ENCODE data around the gene GRM5. TPM values are rescaled to one million over a fixed set of nuclear protein-coding genes. Genes with fewer than 3 reads are reported as not detected.
A peak's percentile ranks its signal among the peaks of the same experiment; 100 is the strongest.
"Not testable (repeated sequence)": the region's sequence is repeated elsewhere in the genome, so short reads cannot be mapped to it uniquely, and the experiment has no call there.

The GRM5 gene
- total RNA-seq, 1 experiment from 2014 or later, result not detected

DNA sequence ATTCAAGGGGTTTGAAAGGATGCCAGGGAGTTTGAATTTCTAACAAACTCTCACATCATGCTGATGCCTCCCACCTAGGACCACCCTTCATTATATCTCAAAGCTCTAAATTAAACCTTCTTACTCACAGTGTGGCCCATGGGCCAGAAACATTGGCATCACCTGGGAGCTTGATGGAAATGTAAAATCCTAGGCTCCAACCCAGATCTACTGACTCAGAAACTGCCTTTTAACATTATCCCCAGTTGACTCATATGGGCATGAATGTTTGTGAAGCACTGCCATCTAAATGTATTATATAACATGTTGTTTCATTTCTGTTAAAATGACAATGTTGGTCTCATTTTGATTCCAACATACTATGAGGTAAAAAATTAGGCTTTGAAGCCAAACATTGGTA, 90.3 kb downstream of the GRM5 start:
- DNase-seq (ENCODE audit: low spot score), result not testable (repeated sequence)

GRCh38 chr11:88972210-88972609, 93.6 kb downstream of the GRM5 start:
- no peak for DNase-seq (ENCODE audit: low spot score)

- DNase-seq (ENCODE audit: low spot score), result not testable (repeated sequence)
Measured at GRCh38 chr11:88961621-88962020, 104.2 kb downstream of the GRM5 start.

DNA sequence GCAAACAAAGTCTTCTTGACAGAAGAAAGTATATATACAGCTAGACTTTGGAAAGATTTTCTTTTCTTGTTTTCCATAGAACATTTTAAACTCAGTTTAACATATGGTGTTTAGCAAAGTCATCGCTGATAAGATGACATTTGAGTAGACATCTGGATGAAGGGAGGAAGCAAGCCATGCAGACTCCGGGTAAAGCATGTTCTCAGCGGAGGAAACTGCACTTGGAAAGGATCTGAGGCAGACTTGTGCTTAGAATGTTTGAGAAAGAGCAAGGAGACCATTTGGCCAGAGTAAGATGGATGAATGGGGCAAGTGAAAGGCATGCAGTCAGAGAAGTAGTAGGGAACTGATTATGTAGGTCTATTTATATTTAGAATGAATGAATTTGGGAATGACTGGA, 105.9 kb downstream of the GRM5 start:
- DNase-seq (ENCODE audit: low spot score), result not testable (repeated sequence)

GRCh38 chr11:88950975-88951374, 114.8 kb downstream of the GRM5 start:
- no peak for DNase-seq (ENCODE audit: low spot score)

DNA sequence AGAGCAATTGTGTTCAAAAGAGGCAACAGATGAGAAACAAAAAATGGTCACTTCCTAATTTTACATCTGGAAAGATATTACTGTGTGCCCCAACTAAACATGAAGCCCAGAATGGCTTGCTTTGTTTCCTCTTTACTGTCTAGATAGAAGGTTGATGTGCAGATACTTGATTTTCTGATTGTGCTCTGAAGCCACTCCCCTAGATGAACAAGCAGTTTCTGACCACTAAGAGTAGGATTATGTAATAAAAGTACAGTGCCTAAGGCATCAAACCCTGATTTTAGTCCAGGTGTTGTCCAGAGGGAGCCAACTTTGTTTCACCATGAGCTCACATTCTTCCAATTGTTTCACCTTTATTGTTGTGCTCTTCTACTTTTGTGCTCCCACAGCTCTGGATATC, 116.9 kb downstream of the GRM5 start:
- peak; percentile 14 for DNase-seq (ENCODE audit: low spot score)

GRCh38 chr11:88947843-88948572, 117.8 kb downstream of the GRM5 start:
- DNase-seq (ENCODE audit: low spot score), result not testable (repeated sequence)

- not testable (repeated sequence) for DNase-seq (ENCODE audit: low spot score)
Measured at GRCh38 chr11:88929665-88930064, 136.1 kb downstream of the GRM5 start.

DNA sequence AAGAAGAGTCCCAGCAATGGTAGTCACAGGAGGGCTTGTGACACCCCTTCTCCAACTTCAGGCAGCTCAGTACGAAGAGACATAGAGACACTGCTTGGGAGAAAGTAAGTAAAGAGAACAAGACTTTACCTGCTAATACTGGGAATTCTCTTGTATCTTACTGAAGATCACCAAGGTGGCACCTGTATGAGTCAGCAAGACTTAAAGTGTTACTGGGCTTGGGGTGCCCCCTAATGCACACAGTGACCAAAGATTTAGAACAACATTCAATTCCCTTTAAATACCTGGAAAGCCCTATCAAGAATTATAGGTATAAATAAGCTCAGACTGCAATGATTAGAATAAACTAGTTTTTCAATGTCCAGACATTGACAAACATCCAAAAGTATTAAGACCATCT, 148.7 kb downstream of the GRM5 start:
- DNase-seq (ENCODE audit: low spot score), result not testable (repeated sequence)

GRCh38 chr11:88909500-88909899, 156.3 kb downstream of the GRM5 start:
- no peak for DNase-seq (ENCODE audit: low spot score)

GRCh38 chr11:88901436-88901835, 164.3 kb downstream of the GRM5 start:
- DNase-seq (ENCODE audit: low spot score), result not testable (repeated sequence)

GRCh38 chr11:88888855-88889254, 176.9 kb downstream of the GRM5 start:
- not testable (repeated sequence) for DNase-seq (ENCODE audit: low spot score)

- DNase-seq (ENCODE audit: low spot score), result peak; percentile 45
Measured at GRCh38 chr11:88886796-88887195, 179.0 kb downstream of the GRM5 start.

DNA sequence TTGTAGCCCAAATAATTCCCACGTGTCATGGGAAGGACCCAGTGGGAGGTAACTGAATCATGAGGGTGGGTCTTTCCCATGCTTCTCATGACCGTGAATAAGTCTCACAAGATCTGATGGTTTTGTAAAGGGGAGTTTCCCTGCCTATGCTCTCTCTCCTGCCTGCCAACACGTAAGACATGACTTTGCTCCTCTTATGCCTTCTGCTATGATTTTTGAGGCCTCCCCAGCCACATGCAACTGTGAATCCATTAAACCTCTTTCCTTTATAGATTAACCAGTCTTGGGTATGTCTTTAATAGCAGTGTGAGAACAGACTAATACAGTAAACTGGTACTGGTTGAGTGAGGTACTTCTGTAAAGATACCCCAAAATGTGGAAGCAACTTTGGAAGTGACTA, 183.0 kb downstream of the GRM5 start:
- DNase-seq (ENCODE audit: low spot score), result not testable (repeated sequence)

DNA sequence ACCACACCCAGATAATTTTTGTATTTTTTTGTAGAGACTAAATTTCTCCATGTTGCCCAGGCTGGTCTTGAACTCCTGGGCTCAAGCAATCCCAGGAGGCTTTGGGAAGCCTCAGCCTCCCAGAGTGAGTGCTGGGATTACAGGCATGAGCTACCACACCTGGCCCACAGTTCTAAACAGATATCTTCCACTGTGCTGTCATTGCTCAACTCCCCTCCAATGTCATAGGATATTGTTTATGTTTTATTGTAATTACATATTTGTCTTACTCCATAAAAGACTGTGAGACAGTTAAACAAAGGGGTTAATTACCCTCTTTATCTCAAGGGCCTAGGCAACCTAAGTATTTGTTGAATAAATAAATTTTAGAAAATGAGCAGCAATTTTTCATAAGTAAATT, 204.2 kb downstream of the GRM5 start:
- no peak for DNase-seq (ENCODE audit: low spot score)

GRCh38 chr11:88860431-88860830, 205.4 kb downstream of the GRM5 start:
- not testable (repeated sequence) for DNase-seq (ENCODE audit: low spot score)

DNA sequence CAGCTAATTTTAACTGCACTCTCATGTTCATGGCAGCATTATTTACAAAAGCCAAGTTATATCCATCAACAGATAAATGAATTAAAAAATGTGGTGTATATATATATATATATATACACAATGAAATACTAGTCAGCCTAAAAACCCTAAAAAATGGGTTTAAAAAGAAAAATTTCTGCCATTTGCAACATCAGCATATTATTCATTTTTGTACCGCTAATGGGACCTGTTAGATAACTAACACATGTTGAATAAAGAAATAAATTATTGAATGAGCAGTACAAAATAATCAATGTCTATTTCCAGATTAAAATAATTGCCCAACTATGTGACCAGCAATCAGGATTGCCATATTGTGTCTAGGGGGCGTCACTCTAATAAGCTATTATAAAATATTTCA, 211.8 kb downstream of the GRM5 start:
- not testable (repeated sequence) for DNase-seq (ENCODE audit: low spot score)

DNA sequence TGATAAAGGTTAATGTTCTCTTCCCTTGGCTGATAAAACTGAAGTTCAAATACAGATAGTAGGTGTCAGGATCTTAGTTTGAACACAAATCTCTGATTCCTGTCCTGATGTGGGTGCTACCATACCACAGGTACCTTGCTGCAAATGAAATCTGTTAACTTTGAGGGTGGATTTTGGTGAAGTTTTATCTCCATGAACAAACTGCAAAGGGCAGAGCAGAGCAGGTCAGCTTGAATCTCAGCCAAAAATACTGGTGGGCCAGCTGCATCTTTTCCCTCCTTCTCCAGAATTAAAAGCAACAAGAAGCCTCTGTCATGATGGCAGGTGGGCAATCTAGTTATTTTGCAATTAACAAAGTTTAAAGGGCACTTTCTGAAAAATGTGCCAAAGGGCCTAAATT, 214.2 kb downstream of the GRM5 start:
- DNase-seq (ENCODE audit: low spot score), result not testable (repeated sequence)

- not testable (repeated sequence) for DNase-seq (ENCODE audit: low spot score)
Measured at GRCh38 chr11:88849773-88850172, 216.0 kb downstream of the GRM5 start.

DNA sequence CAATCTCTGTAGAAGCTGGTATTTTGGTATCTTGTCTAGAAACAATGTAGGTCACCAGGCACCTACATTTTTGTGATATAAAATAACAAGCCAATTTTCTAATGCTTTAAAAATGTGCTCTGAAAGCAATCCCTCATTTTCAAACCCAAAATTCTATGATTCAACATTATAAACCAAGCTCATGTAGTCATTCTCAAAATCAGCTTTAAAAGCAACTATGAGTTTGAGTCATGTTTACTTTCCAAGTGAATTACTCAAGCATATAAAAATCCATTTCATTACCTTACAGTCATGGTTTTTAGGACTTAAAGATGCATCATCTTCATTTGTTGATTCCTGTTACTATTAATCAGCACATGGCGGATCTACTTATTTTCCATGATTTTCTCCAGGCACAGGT, 216.4 kb downstream of the GRM5 start:
- no peak for DNase-seq (ENCODE audit: low spot score)

- not testable (repeated sequence) for DNase-seq (ENCODE audit: low spot score)
Measured at GRCh38 chr11:88846266-88846665, 219.5 kb downstream of the GRM5 start.

- not testable (repeated sequence) for DNase-seq (ENCODE audit: low spot score)
Measured at GRCh38 chr11:88844941-88845340, 220.8 kb downstream of the GRM5 start.

DNA sequence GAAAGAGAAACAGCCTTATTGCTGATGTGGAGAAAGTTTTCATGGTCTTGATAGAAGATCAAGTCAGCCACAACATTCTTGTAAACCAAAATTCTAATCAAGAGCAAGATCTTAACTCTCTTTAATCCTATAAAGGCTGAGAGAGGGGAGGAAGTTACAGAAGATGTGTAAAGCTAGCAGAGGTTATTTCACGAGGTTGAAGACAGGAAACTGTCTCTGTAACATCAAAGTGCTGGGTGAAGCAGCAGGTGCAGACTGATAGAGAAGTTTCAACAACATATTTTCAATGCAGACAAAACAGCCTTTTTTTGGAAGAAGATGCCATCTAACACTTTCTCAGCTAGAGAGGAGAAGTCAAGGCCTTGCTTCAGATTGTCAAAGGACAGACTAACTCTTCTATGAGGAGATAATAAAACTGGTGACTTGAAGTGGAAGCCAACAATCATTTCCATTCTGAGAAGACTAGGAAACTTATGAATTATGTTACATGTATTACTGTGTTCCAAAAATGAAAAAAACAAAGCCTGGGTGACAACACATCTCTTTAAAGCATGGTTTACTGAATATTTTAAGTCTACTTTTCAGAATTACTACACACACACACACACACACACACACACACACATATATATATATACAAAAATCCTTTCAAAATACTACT, 221.9 kb downstream of the GRM5 start:
- not testable (repeated sequence) for DNase-seq (ENCODE audit: low spot score)

All from H4 (cell line).